BLaER1 treated with 17β-estradiol and CSF1 and Interleukin-3, amounts not matched to agents 10 nM and 100 nM (cell line): ENCODE measurements around the gene SLF2.
"Not testable (repeated sequence)": the region's sequence is repeated elsewhere in the genome, so short reads cannot be mapped to it uniquely, and the experiment has no call there.

ENCODE experiments used
- H3K27ac ChIP-seq, 11 experiments: shearing (Covaris generic); formaldehyde crosslinking; 2 replicates each; pipeline ENCODE4 v1.8.1; 2022
- H3K27me3 ChIP-seq, 11 experiments: shearing (Covaris generic); formaldehyde crosslinking; 2 replicates each; pipeline ENCODE4 v1.8.1; 2022
- H3K36me3 ChIP-seq, 11 experiments: shearing (Covaris generic); formaldehyde crosslinking; 2 replicates each; pipeline ENCODE4 v1.8.1; 2022
- H3K4me1 ChIP-seq, 10 experiments: shearing (Covaris generic); formaldehyde crosslinking; 2 replicates each; pipeline ENCODE4 v1.8.1; 2022
- H3K4me2 ChIP-seq, 11 experiments: shearing (Covaris generic); formaldehyde crosslinking; 2 replicates each; pipeline ENCODE4 v1.8.1; 2022
- H3K4me3 ChIP-seq, 10 experiments: shearing (Covaris generic); formaldehyde crosslinking; 2 replicates each; pipeline ENCODE4 v1.8.1; 2022
- H3K9ac ChIP-seq, 11 experiments: shearing (Covaris generic); formaldehyde crosslinking; 2 replicates each; pipeline ENCODE4 v1.8.1; 2022
- H3K9me3 ChIP-seq, 11 experiments: shearing (Covaris generic); formaldehyde crosslinking; replicated peaks in 1 of 11; 2 replicates each; pipeline ENCODE4 v1.8.1; 2022
- H4K20me1 ChIP-seq, 11 experiments: shearing (Covaris generic); formaldehyde crosslinking; 2 replicates each; pipeline ENCODE4 v1.8.1; 2022
- Cebpa-rat ChIP-seq, 11 experiments: shearing (Covaris generic); IDR thresholded peaks; 2 replicates each; pipeline ENCODE4 v1.8.1; 2022

The SLF2 gene

GRCh38 chr10:100877461-100877850, 35.3 kb upstream of the SLF2 start:
- H3K9me3 ChIP-seq, result no peaks in the 10 kb centered on the region
- H3K27ac ChIP-seq, result no peak overlapping the region
- H3K9ac ChIP-seq, result no peak overlapping the region
- no peak overlapping the region for H3K4me3 ChIP-seq
- no peaks in the 10 kb centered on the region for H4K20me1 ChIP-seq
- no peak for TF ChIP-seq Cebpa-rat (IDR thresholded peaks at IDR 0.05)
- no peaks in the 10 kb centered on the region for H3K36me3 ChIP-seq
- H3K4me2 ChIP-seq, result no peak overlapping the region
- H3K4me1 ChIP-seq, result peaks cover 0 to 22% (median 13%) of the 10 kb centered on the region in 10 experiments; a peak in 15 of 20 replicates
- H3K27me3 ChIP-seq, result no peaks in the 10 kb centered on the region

- no peaks in the 10 kb centered on the region for H3K36me3 ChIP-seq
- no peak overlapping the region for H3K9ac ChIP-seq
- peaks cover 0 to 22% (median 13%) of the 10 kb centered on the region in 10 experiments; a peak in 15 of 20 replicates for H3K4me1 ChIP-seq
- peak overlapping the region in 4 of 11 experiments; percentile 8 to 50 (median 18); a peak in 3 of 22 replicates for H3K4me2 ChIP-seq
- no peaks in the 10 kb centered on the region for H3K27me3 ChIP-seq
- no peak overlapping the region for H3K27ac ChIP-seq
- H3K4me3 ChIP-seq, result no peak overlapping the region
- H4K20me1 ChIP-seq, result no peaks in the 10 kb centered on the region
- no peak for TF ChIP-seq Cebpa-rat (IDR thresholded peaks at IDR 0.05)
- no peaks in the 10 kb centered on the region for H3K9me3 ChIP-seq
Measured at GRCh38 chr10:100878291-100878910, 34.4 kb upstream of the SLF2 start.

GRCh38 chr10:100879741-100880360, 32.9 kb upstream of the SLF2 start:
- Histone ChIP-seq H3K9me3 (no peaks in the 10 kb centered on the region), H3K4me2 (no peak overlapping the region), H3K4me1 (peaks cover 0 to 22% (median 13%) of the 10 kb centered on the region in 10 experiments; a peak in 15 of 20 replicates), H3K36me3 (no peaks in the 10 kb centered on the region), H3K9ac (no peak overlapping the region), H4K20me1 (no peaks in the 10 kb centered on the region), H3K27me3 (no peaks in the 10 kb centered on the region), H3K4me3 (no peak overlapping the region), H3K27ac (no peak overlapping the region)
- no peak for TF ChIP-seq Cebpa-rat (IDR thresholded peaks at IDR 0.05)

GRCh38 chr10:100881556-100882213, 31.1 kb upstream of the SLF2 start:
- Histone ChIP-seq H3K4me1 (peaks cover 11 to 30% (median 21%) of the 10 kb centered on the region in 10 experiments), H3K4me3 (no peak overlapping the region), H3K27me3 (no peaks in the 10 kb centered on the region), H4K20me1 (no peaks in the 10 kb centered on the region), H3K9ac (peak overlapping the region in 1 of 11 experiments; percentile 10; a peak in 1 of 22 replicates), H3K4me2 (peak overlapping the region in 3 of 11 experiments; percentile 13 to 55 (median 42); a peak in 8 of 22 replicates), H3K36me3 (no peaks in the 10 kb centered on the region), H3K27ac (no peak overlapping the region; a peak in 1 of 22 replicates), H3K9me3 (no peaks in the 10 kb centered on the region)
- TF ChIP-seq Cebpa-rat (IDR thresholded peaks at IDR 0.05), result no peak

- H3K4me1 ChIP-seq, result peaks cover 16 to 32% (median 25%) of the 10 kb centered on the region in 10 experiments
- no peak overlapping the region; a peak in 1 of 22 replicates for H3K27ac ChIP-seq
- no peaks in the 10 kb centered on the region for H3K36me3 ChIP-seq
- H3K27me3 ChIP-seq, result no peaks in the 10 kb centered on the region
- no peak for TF ChIP-seq Cebpa-rat (IDR thresholded peaks at IDR 0.05)
- no peak overlapping the region for H3K9ac ChIP-seq
- no peaks in the 10 kb centered on the region for H4K20me1 ChIP-seq
- H3K4me2 ChIP-seq, result peak overlapping the region in 2 of 11 experiments; percentile 13 to 55; a peak in 5 of 22 replicates
- no peak overlapping the region for H3K4me3 ChIP-seq
- no peaks in the 10 kb centered on the region for H3K9me3 ChIP-seq
Measured at GRCh38 chr10:100882252-100882651, 30.5 kb upstream of the SLF2 start.

- no peak overlapping the region for H3K4me3 ChIP-seq
- peaks cover 16 to 38% (median 30%) of the 10 kb centered on the region in 10 experiments for H3K4me1 ChIP-seq
- no peaks in the 10 kb centered on the region for H3K27me3 ChIP-seq
- TF ChIP-seq Cebpa-rat (IDR thresholded peaks at IDR 0.05), result no peak
- H3K4me2 ChIP-seq, result no peak overlapping the region
- no peaks in the 10 kb centered on the region for H4K20me1 ChIP-seq
- H3K9ac ChIP-seq, result no peak overlapping the region
- H3K27ac ChIP-seq, result no peak overlapping the region
- H3K36me3 ChIP-seq, result no peaks in the 10 kb centered on the region
- H3K9me3 ChIP-seq, result no peaks in the 10 kb centered on the region
Measured at GRCh38 chr10:100882671-100883311, 30.0 kb upstream of the SLF2 start.

- TF ChIP-seq Cebpa-rat (IDR thresholded peaks at IDR 0.05), result no peak
- H3K4me2 ChIP-seq, result no peak overlapping the region
- H3K4me1 ChIP-seq, result peaks cover 16 to 37% (median 26%) of the 10 kb centered on the region in 10 experiments
- H4K20me1 ChIP-seq, result no peaks in the 10 kb centered on the region
- H3K27ac ChIP-seq, result no peak overlapping the region
- no peaks in the 10 kb centered on the region for H3K36me3 ChIP-seq
- H3K4me3 ChIP-seq, result no peak overlapping the region
- no peak overlapping the region for H3K9ac ChIP-seq
- no peaks in the 10 kb centered on the region for H3K27me3 ChIP-seq
- no peaks in the 10 kb centered on the region for H3K9me3 ChIP-seq
Measured at GRCh38 chr10:100883312-100883821, 29.4 kb upstream of the SLF2 start.

GRCh38 chr10:100885611-100886010, 27.2 kb upstream of the SLF2 start:
- not testable (repeated sequence) for H3K27me3 ChIP-seq, H3K9ac ChIP-seq, H3K9me3 ChIP-seq, H4K20me1 ChIP-seq, H3K4me3 ChIP-seq, H3K36me3 ChIP-seq
- H3K27ac ChIP-seq, result peak overlapping the region in 4 of 11 experiments; percentile 73 to 83 (median 76); a peak in 7 of 22 replicates
- peak overlapping the region in 8 of 11 experiments; percentile 64 to 77 (median 68); a peak in 12 of 22 replicates for H3K4me2 ChIP-seq
- H3K4me1 ChIP-seq, result peaks cover 16 to 37% (median 26%) of the 10 kb centered on the region in 10 experiments

- no peak for TF ChIP-seq Cebpa-rat (IDR thresholded peaks at IDR 0.05)
- Histone ChIP-seq H3K27me3 (no peaks in the 10 kb centered on the region), H3K4me2 (peak overlapping the region in 8 of 11 experiments; percentile 64 to 77 (median 68); a peak in 16 of 22 replicates), H3K9ac (peak overlapping the region in 4 of 11 experiments; percentile 36 to 62 (median 54); a peak in 5 of 22 replicates), H3K4me3 (no peak overlapping the region), H3K9me3 (no peaks in the 10 kb centered on the region), H3K4me1 (peaks cover 16 to 37% (median 26%) of the 10 kb centered on the region in 10 experiments), H4K20me1 (no peaks in the 10 kb centered on the region), H3K27ac (peak overlapping the region in 6 of 11 experiments; percentile 47 to 83 (median 74); a peak in 13 of 22 replicates), H3K36me3 (no peaks in the 10 kb centered on the region)
Measured at GRCh38 chr10:100886091-100886490, 26.7 kb upstream of the SLF2 start.
